ENCODE data around the gene P2RY14. TPM values are rescaled to one million over a fixed set of nuclear protein-coding genes. Genes with fewer than 3 reads are reported as not detected.

The P2RY14 gene
- total and polyA plus RNA-seq, 2 experiments from 2014 or later = 0.95 TPM; not detected in 1

- no peak for TF ChIP-seq ZNF331 (CRISPR knock-in tag; IDR thresholded peaks at IDR 0.05; ENCODE audit: low read depth)
- no peak for TF ChIP-seq JUNB (IDR thresholded peaks at IDR 0.05; ENCODE audit: unreplicated experiment)
- TF ChIP-seq NANOG (IDR thresholded peaks at IDR 0.05; ENCODE audit: borderline replicate concordance) = no peak
- no peak for TF ChIP-seq STAT1 (IDR thresholded peaks at IDR 0.05; ENCODE audit: unreplicated experiment)
- no peak for TF ChIP-seq ZNF114 (CRISPR knock-in tag; IDR thresholded peaks at IDR 0.05)
- TF ChIP-seq POLR2AphosphoS5 (IDR thresholded peaks at IDR 0.05; ENCODE audit: low read depth) = no peak
- TF ChIP-seq REST (IDR thresholded peaks at IDR 0.05; ENCODE audit: unreplicated experiment) = no peak
- TF ChIP-seq EZH2 (IDR thresholded peaks at IDR 0.05; ENCODE audit: low read depth, unreplicated experiment) = no peak
- TF ChIP-seq CTCF (conservative IDR thresholded peaks at IDR 0.05; ENCODE audit: low read depth in 2 of 2) = no peak
- TF ChIP-seq ETS1 (IDR thresholded peaks at IDR 0.05) = no peak
- no peak for TF ChIP-seq EZH2phosphoT487 (IDR thresholded peaks at IDR 0.05; ENCODE audit: unreplicated experiment)
These were observed 3.3 kb downstream of the P2RY14 start (continued) for GRCh38 chr3:151275091-151275490.

- Mint-ChIP-seq H3K9me3 (no peaks in the 10 kb centered on the region), H3K27me3 (ENCODE audit: insufficient read depth, low read depth, poor library complexity) (no peaks in the 10 kb centered on the region), H3K27ac (no peak overlapping the region), H3K4me1 (peaks cover 31% of the 10 kb centered on the region), H3K36me3 (ENCODE audit: low read depth) (peaks cover 3% of the 10 kb centered on the region; the same call in 1 of the 3 replicates), H3K4me3 (no peak overlapping the region)
- no peaks in the 10 kb centered on the region for H3K79me2 ChIP-seq (replicated peaks; ENCODE audit: insufficient read depth)
- H3K9me2 ChIP-seq (ENCODE audit: insufficient read depth) = no peaks in the 10 kb centered on the region
- H3F3A ChIP-seq (replicated peaks; ENCODE audit: low read depth) = no peaks in the 10 kb centered on the region
- no peak overlapping the region for H3K4me2 ChIP-seq
- H3K4me1 ChIP-seq (ENCODE audit: insufficient read depth) = peaks cover 22% of the 10 kb centered on the region
- H3K36me3 ChIP-seq (ENCODE audit: insufficient read depth) = no peaks in the 10 kb centered on the region
- no peak overlapping the region for H3K4me3 ChIP-seq
- no peak overlapping the region for H3K27ac ChIP-seq (ENCODE audit: low read depth)
- DNase-seq (ENCODE audit: low spot score) (no peak), ATAC-seq (no peak)
- no peak overlapping the region for H2AFZ ChIP-seq
- H3K27me3 ChIP-seq (ENCODE audit: insufficient read depth) = no peaks in the 10 kb centered on the region
- no peaks in the 10 kb centered on the region; the same call in 1 of the 2 replicates for H4K20me1 ChIP-seq (replicated peaks; ENCODE audit: insufficient read depth)
- TF ChIP-seq ZNF462 (CRISPR knock-in tag; IDR thresholded peaks at IDR 0.05) (no peak), NANOG (IDR thresholded peaks at IDR 0.05; ENCODE audit: borderline replicate concordance) (no peak), ETS1 (IDR thresholded peaks at IDR 0.05) (no peak), STAT1 (IDR thresholded peaks at IDR 0.05; ENCODE audit: unreplicated experiment) (no peak)
These were observed 8.7 kb downstream of the P2RY14 start for GRCh38 chr3:151269631-151270030.
